Trophoblast cell (in vitro differentiated cells and primary cell): Measurements from ENCODE around the gene DNAH3.

Source experiments
- DNase-seq, 2 donors: peaks; one replicate each; pipeline ENCODE4 v3.0.0-alpha.2; 2016
- H2AFZ ChIP-seq: 2 replicates; pipeline ENCODE4 v1.6.1; 2013; ENCODE audit warnings: low read length, moderate library complexity, mild to moderate bottlenecking; ENCODE audit not compliant: insufficient read depth, poor library complexity
- H2AK5ac ChIP-seq: 2 replicates; pipeline ENCODE4 v1.6.1; 2013; ENCODE audit warnings: mild to moderate bottlenecking, low read length
- H2BK120ac ChIP-seq: 2 replicates; pipeline ENCODE4 v1.6.1; 2013; ENCODE audit warnings: low read length, mild to moderate bottlenecking, moderate library complexity; ENCODE audit not compliant: insufficient read depth, poor library complexity
- H2BK12ac ChIP-seq: 2 replicates; pipeline ENCODE4 v1.6.1; 2013; ENCODE audit warnings: mild to moderate bottlenecking, low read length, moderate library complexity
- H2BK5ac ChIP-seq: 2 replicates; pipeline ENCODE4 v1.6.1; 2013; ENCODE audit warnings: low read length, low read depth, moderate library complexity, mild to moderate bottlenecking; ENCODE audit not compliant: poor library complexity
- H3K14ac ChIP-seq: 2 replicates; pipeline ENCODE4 v1.6.1; 2013; ENCODE audit warnings: mild to moderate bottlenecking, low read length
- H3K18ac ChIP-seq: 2 replicates; pipeline ENCODE4 v1.6.1; 2013; ENCODE audit warnings: mild to moderate bottlenecking, low read length
- H3K23ac ChIP-seq: 2 replicates; pipeline ENCODE4 v1.6.1; 2013; ENCODE audit warnings: low read length
- H3K27ac ChIP-seq: 2 replicates; pipeline ENCODE4 v1.5.1; 2013; ENCODE audit warnings: low read depth, mild to moderate bottlenecking, inconsistent platforms, low read length, moderate library complexity
- H3K27me3 ChIP-seq: 2 replicates; pipeline ENCODE4 v1.6.1; 2013; ENCODE audit warnings: inconsistent platforms, mild to moderate bottlenecking, low read length, moderate library complexity; ENCODE audit not compliant: insufficient read depth
- H3K36me3 ChIP-seq, 2 experiments: 1 replicate in 1 of 2; 2 replicates in 1 of 2; pipeline ENCODE4 v1.6.1; 2013; ENCODE audit warnings: low read length in 2 of 2, mild to moderate bottlenecking in 2 of 2, moderate library complexity in 1 of 2; ENCODE audit not compliant: insufficient read depth in 2 of 2, control insufficient read depth in 1 of 2
- H3K4ac ChIP-seq: 2 replicates; pipeline ENCODE4 v1.6.1; 2013; ENCODE audit warnings: low read depth, mild to moderate bottlenecking, low read length, moderate library complexity
- H3K4me1 ChIP-seq, 2 experiments: 1 replicate in 1 of 2; 2 replicates in 1 of 2; pipeline ENCODE4 v1.6.1; 2013; ENCODE audit warnings: low read length in 2 of 2, mild to moderate bottlenecking in 2 of 2, moderate library complexity in 1 of 2; ENCODE audit not compliant: insufficient read depth in 2 of 2, control insufficient read depth in 1 of 2
- H3K4me2 ChIP-seq: 2 replicates; pipeline ENCODE4 v1.6.1; 2013; ENCODE audit warnings: inconsistent platforms, mild to moderate bottlenecking, low read length, moderate library complexity
- H3K4me3 ChIP-seq: 2 replicates; pipeline ENCODE4 v1.5.1; 2013; ENCODE audit warnings: mild to moderate bottlenecking, low read depth, low read length, inconsistent platforms
- H3K79me1 ChIP-seq: one replicate; pipeline ENCODE4 v1.6.1; 2013; ENCODE audit warnings: low read length
- H3K79me2 ChIP-seq: 2 replicates; pipeline ENCODE4 v1.6.1; 2013; ENCODE audit warnings: low read length, mild to moderate bottlenecking; ENCODE audit not compliant: control insufficient read depth, insufficient read depth, poor library complexity
- H3K9ac ChIP-seq: 2 replicates; pipeline ENCODE4 v1.6.1; 2013; ENCODE audit warnings: mild to moderate bottlenecking, low read length
- H3K9me3 ChIP-seq: 2 replicates; pipeline ENCODE4 v1.6.1; 2013; ENCODE audit warnings: low read depth, mild to moderate bottlenecking, control low read depth, inconsistent platforms, low read length; ENCODE audit not compliant: insufficient read depth
- H4K12ac ChIP-seq: 2 replicates; pipeline ENCODE4 v1.6.1; 2013; ENCODE audit warnings: low read depth, mild to moderate bottlenecking, low read length, moderate library complexity
- H4K8ac ChIP-seq: 2 replicates; pipeline ENCODE4 v1.6.1; 2013; ENCODE audit warnings: low read depth, mild to moderate bottlenecking, low read length, moderate library complexity
- H4K91ac ChIP-seq: one replicate; pipeline ENCODE4 v1.6.1; 2013; ENCODE audit warnings: low read depth, mild to moderate bottlenecking, low read length, moderate library complexity
- WGBS: extraction: QIAGEN DNeasy Blood & Tissue Kit; methylation state at CpG from one replicate; pipeline ENCODE4 v1.1.7; 2013; ENCODE audit warnings: missing lambda C conversion rate; ENCODE audit not compliant: insufficient read length, insufficient coverage; ENCODE audit errors: extremely low coverage; 5-methylcytosine and 5-hydroxymethylcytosine counted together

DNAH3 gene

GRCh38 chr16:21033704-21034103 is 116.9 kb downstream of the DNAH3 start:
- Histone ChIP-seq H3K18ac (no peak overlapping the region), H4K91ac (no peak overlapping the region), H3K23ac (no peak overlapping the region), H3K9me3 (peaks cover 3% of the 10 kb centered on the region), H2AFZ (no peak overlapping the region), H3K4me1 (no peaks in the 10 kb centered on the region), H2AK5ac (no peak overlapping the region), H3K79me2 (no peaks in the 10 kb centered on the region), H2BK120ac (no peak overlapping the region), H2BK12ac (no peak overlapping the region), H3K9ac (no peak overlapping the region), H4K8ac (no peak overlapping the region), H3K4ac (no peak overlapping the region), H2BK5ac (no peak overlapping the region), H3K27me3 (no peaks in the 10 kb centered on the region), H3K27ac (no peak overlapping the region), H3K79me1 (no peaks in the 10 kb centered on the region), H3K14ac (no peak overlapping the region), H4K12ac (no peak overlapping the region), H3K4me2 (no peak overlapping the region), H3K4me3 (no peak overlapping the region), H3K36me3 (no peaks in the 10 kb centered on the region)
- DNase-seq: no peak
- WGBS: no CpG with 5 or more reads among the region's 10 CpGs

- H3K27me3 ChIP-seq: no peaks in the 10 kb centered on the region
- no peaks in the 10 kb centered on the region for H3K4me1 ChIP-seq
- H3K9ac ChIP-seq: no peak overlapping the region
- H3K79me1 ChIP-seq: no peaks in the 10 kb centered on the region
- H3K9me3 ChIP-seq: peaks cover 3% of the 10 kb centered on the region
- DNase-seq: no peak
- no peak overlapping the region for H2BK5ac ChIP-seq
- no peak overlapping the region for H2BK12ac ChIP-seq
- WGBS: no CpG with 5 or more reads among the region's 3 CpGs
- no peak overlapping the region for H3K4me2 ChIP-seq
- H2AK5ac ChIP-seq: no peak overlapping the region
- no peak overlapping the region for H2BK120ac ChIP-seq
- no peak overlapping the region for H3K4ac ChIP-seq
- no peak overlapping the region for H3K18ac ChIP-seq
- H3K36me3 ChIP-seq: no peaks in the 10 kb centered on the region
- no peak overlapping the region for H3K4me3 ChIP-seq
- no peak overlapping the region for H3K14ac ChIP-seq
- H4K12ac ChIP-seq: no peak overlapping the region
- H2AFZ ChIP-seq: no peak overlapping the region
- H4K8ac ChIP-seq: no peak overlapping the region
- H3K79me2 ChIP-seq: no peaks in the 10 kb centered on the region
- H4K91ac ChIP-seq: no peak overlapping the region
- no peak overlapping the region for H3K27ac ChIP-seq
- H3K23ac ChIP-seq: no peak overlapping the region
These were observed 117.4 kb downstream of the DNAH3 start for GRCh38 chr16:21033264-21033663.

GRCh38 chr16:21028728-21029127 is 121.9 kb downstream of the DNAH3 start:
- Histone ChIP-seq H3K79me1 (no peaks in the 10 kb centered on the region), H2BK120ac (no peak overlapping the region), H2AK5ac (no peak overlapping the region), H3K4me1 (no peaks in the 10 kb centered on the region), H3K14ac (no peak overlapping the region), H3K18ac (no peak overlapping the region), H3K9me3 (no peaks in the 10 kb centered on the region), H3K79me2 (no peaks in the 10 kb centered on the region), H3K4me3 (no peak overlapping the region), H3K4me2 (no peak overlapping the region), H3K9ac (no peak overlapping the region), H4K8ac (no peak overlapping the region), H3K27ac (no peak overlapping the region), H2BK12ac (no peak overlapping the region), H4K12ac (no peak overlapping the region), H2BK5ac (no peak overlapping the region), H3K4ac (no peak overlapping the region), H3K36me3 (no peaks in the 10 kb centered on the region), H2AFZ (no peak overlapping the region), H3K23ac (no peak overlapping the region), H3K27me3 (no peaks in the 10 kb centered on the region), H4K91ac (no peak overlapping the region)
- no peak for DNase-seq
- no CpG with 5 or more reads among the region's 4 CpGs for WGBS

- H3K36me3 ChIP-seq: no peaks in the 10 kb centered on the region
- no peak overlapping the region for H3K4me3 ChIP-seq
- no peak overlapping the region for H4K12ac ChIP-seq
- no peak overlapping the region for H3K23ac ChIP-seq
- no peaks in the 10 kb centered on the region for H3K27me3 ChIP-seq
- WGBS: no CpG with 5 or more reads among the region's 6 CpGs
- no peak overlapping the region for H2BK120ac ChIP-seq
- H3K79me2 ChIP-seq: no peaks in the 10 kb centered on the region
- no peak overlapping the region for H2AFZ ChIP-seq
- no peak overlapping the region for H3K4ac ChIP-seq
- no peak overlapping the region for H3K9ac ChIP-seq
- no peak overlapping the region for H3K14ac ChIP-seq
- H3K18ac ChIP-seq: no peak overlapping the region
- no peaks in the 10 kb centered on the region for H3K79me1 ChIP-seq
- no peak overlapping the region for H3K27ac ChIP-seq
- no peak overlapping the region for H4K91ac ChIP-seq
- no peak overlapping the region for H2BK12ac ChIP-seq
- DNase-seq: no peak
- no peak overlapping the region for H4K8ac ChIP-seq
- H2BK5ac ChIP-seq: no peak overlapping the region
- no peak overlapping the region for H3K4me2 ChIP-seq
- no peaks in the 10 kb centered on the region for H3K4me1 ChIP-seq
- H2AK5ac ChIP-seq: no peak overlapping the region
- no peaks in the 10 kb centered on the region for H3K9me3 ChIP-seq
These were observed 123.8 kb downstream of the DNAH3 start for GRCh38 chr16:21026846-21027245.
